ENCODE data around the gene TIMM50.
A peak's percentile ranks its signal among the peaks of the same experiment; 100 is the strongest.

The TIMM50 gene

GRCh38 chr19:39533003-39533512, 52.4 kb downstream of the TIMM50 start:
- no peak for DNase-seq (ENCODE audit: low read depth)

GRCh38 chr19:39533791-39534190, 53.2 kb downstream of the TIMM50 start:
- DNase-seq (ENCODE audit: low read depth) = no peak

GRCh38 chr19:39539165-39539517, 58.5 kb downstream of the TIMM50 start:
- peak; percentile 70 for DNase-seq (ENCODE audit: low read depth)

DNA sequence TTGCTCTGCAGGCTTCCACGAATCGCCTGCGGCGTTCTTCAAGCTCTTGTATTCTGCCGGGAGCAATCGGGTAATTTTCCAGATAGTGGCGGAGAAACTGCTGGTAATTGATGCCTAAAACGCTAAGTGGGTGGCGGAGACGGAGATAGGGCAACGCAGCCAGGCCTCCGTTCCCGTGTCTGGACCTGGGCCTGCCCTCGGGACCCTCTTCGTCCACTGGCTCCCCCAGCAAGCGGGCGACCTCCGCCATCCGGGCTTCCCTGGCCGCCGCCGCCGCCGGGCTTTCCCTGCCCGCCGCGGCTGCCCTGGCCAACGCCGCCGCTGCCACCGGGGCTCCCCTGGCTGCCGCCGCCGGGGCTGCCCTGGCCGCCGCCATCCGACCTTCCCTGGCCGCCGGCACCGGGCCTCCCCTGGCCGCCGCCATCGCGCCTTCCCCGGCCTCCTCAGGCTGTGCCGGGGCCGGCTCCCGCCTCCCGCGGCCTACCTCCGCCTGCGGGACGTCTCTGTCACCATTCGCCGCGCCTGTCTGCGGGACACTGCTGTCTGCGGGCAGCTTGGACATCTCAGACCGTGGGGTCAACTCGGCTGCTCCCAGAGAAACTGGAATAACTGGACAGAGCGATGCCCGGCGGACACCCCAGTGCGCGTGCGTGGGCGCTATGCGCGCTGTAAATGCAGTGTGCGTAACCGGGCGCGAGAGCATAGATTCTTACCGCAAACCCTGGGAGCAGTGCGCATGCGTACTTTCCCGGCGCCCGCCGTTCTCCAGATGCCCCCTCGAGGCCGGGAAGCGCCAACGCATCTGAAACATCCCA, 59.1 kb downstream of the TIMM50 start, which contains the start of gene EID2:
EID2 (minus strand) TSS at position 644 of the 815 bp plus-strand sequence; CDS start at position 562, 82 bp downstream.
- DNase-seq (ENCODE audit: low read depth) = peak; percentile 91

GRCh38 chr19:39540333-39540673, 59.7 kb downstream of the TIMM50 start:
- no peak for DNase-seq (ENCODE audit: low read depth)

All from ELR (cell line).